22Rv1 (cell line): ENCODE data around the gene MAP1LC3B.

Experiments used
- H3K27ac ChIP-seq: fragments of 450-650 bp; 2 replicates; pipeline ENCODE4 v1.5.1; 2017
- CTCF ChIP-seq: fragments of 450-650 bp; IDR thresholded peaks from 2 replicates; pipeline ENCODE4 v1.5.1; 2017; ENCODE audit warnings: mild to moderate bottlenecking
- ZFX ChIP-seq: fragments of 450-650 bp; IDR thresholded peaks from 2 replicates; pipeline ENCODE4 v1.6.1; 2017; ENCODE audit warnings: antibody characterized with exemption, borderline replicate concordance

The MAP1LC3B gene

GRCh38 chr16:87367529-87367928 is 24.6 kb upstream of the MAP1LC3B start:
- H3K27ac ChIP-seq = no peak overlapping the region
- TF ChIP-seq CTCF = no peak
- TF ChIP-seq ZFX = no peak

- TF ChIP-seq CTCF (no peak), ZFX (no peak)
- no peak overlapping the region for H3K27ac ChIP-seq
These were observed 23.9 kb upstream of the MAP1LC3B start for GRCh38 chr16:87368029-87368770.

GRCh38 chr16:87369117-87369765 is 22.9 kb upstream of the MAP1LC3B start:
- H3K27ac ChIP-seq = no peak overlapping the region
- TF ChIP-seq CTCF (no peak), ZFX (no peak)

- no peak for TF ChIP-seq ZFX
- TF ChIP-seq CTCF = no peak
These were observed 22.1 kb upstream of the MAP1LC3B start for GRCh38 chr16:87369796-87370719.

GRCh38 chr16:87371261-87371866 is 20.8 kb upstream of the MAP1LC3B start:
- TF ChIP-seq ZFX = no peak
- TF ChIP-seq CTCF = no peak
- H3K27ac ChIP-seq = no peak overlapping the region

More at GRCh38 chr16:87369796-87370719, 22.1 kb upstream of the MAP1LC3B start:
- H3K27ac ChIP-seq = no peak overlapping the region

- TF ChIP-seq ZFX = no peak
- no peak for TF ChIP-seq CTCF
- H3K27ac ChIP-seq = no peak overlapping the region
These were observed 19.8 kb upstream of the MAP1LC3B start for GRCh38 chr16:87372305-87372704.
